Activated CD8-positive, alpha-beta memory T cell treated with anti-CD3 and anti-CD28 coated beads, Interleukin-2, amount 50 U/mL, for 1 hour (primary cell): ENCODE measurements around the gene HPSE2.

ENCODE experiments used
- DNase-seq: peaks from one replicate; pipeline ENCODE4 v3.0.0-alpha.2; 2020; ENCODE audit errors: extremely low read depth

The HPSE2 gene

DNA sequence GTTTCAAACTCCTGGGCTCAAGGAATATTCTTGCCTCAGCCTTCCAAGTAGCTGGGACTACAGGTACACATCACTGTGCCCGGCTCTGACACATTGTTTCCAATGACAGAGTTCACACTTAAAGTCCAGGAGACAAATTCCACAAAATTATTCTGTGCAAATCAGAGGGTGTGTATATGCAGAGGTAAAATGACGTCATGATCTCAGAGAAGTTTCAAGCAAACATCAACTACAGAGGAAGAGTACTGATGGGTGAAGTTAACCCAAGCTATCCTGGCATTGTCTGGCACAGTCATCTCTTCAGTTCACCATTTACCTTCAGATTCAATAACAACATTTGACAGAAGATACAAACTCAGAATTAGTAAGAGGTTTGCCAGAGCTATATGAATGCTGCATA lies 388.9 kb downstream of the HPSE2 start:
- DNase-seq, result no peak

DNA sequence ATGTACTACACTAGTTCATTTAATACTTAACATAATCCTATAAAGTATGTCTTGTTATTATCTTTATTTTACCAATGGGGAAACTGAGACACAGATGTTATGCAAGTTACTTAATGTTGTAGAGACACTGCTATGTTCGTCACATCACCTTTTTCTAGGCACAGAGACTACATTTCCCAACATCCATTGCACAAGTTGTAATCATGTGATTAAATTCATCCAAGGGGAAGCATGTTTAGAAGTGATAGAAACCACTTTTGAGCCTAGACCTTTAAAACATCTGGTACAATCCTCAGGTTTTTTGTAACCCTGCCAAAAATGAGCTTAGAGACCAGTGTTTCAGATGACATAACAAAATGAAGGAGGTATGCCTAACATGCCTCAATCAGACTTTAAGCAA lies 402.1 kb downstream of the HPSE2 start:
- DNase-seq, result no peak

DNA sequence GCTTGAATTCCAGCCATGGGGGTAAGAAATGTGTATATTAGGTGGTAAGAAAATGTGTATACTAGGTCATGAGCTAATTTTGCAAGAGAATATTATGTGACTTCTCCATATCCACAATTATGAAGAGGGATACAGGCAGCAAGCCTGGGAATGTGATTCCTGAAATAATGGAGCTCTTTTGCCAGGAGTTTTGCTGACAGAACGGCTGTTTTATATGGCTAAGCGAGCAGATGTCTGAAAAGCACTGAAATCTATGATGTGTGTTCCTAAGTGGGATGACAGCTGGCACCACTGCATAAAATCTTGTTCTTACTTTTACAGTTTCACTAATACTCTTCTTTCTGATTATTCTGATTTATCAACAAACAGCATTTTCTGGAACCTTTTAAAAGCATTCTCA lies 402.9 kb downstream of the HPSE2 start:
- DNase-seq, result no peak

DNA sequence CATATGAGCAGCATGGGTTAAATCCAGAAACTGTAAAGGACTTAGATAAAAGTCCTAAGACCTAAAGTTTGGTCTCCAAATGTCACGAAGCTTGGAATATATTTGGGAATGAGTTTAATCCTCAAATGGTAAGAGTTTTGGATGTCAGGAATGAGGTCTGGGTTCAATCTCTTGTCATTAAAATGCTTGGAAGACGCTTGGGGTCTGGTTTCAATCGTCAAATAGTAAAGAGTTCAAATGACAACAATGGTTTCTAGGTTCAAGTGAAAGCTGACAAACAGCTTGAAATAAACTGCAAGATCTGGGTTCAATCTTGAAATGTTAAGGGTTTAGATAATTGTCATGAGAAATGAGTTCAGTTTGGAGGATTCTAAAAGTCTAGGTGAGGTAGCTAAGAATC lies 403.5 kb downstream of the HPSE2 start:
- no peak for DNase-seq

DNA sequence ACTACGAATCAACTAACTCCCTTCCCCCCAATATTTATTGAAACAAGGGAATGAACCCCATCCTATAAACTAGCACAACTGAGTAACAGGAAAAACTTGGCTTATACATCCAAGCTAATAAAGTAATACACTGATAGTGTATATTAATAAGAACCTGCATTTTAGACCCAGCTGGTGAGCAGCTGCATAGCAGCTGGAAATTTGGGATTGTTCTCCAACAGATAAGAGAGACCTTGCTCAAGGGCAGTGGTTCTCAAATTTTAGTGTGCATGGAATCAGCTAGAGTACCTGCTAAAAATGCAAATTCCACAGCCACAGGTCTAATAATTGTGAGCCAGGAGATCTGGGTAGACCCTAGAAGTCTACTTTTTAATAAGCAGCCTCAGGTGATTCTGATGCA lies 404.3 kb downstream of the HPSE2 start:
- no peak for DNase-seq

DNA sequence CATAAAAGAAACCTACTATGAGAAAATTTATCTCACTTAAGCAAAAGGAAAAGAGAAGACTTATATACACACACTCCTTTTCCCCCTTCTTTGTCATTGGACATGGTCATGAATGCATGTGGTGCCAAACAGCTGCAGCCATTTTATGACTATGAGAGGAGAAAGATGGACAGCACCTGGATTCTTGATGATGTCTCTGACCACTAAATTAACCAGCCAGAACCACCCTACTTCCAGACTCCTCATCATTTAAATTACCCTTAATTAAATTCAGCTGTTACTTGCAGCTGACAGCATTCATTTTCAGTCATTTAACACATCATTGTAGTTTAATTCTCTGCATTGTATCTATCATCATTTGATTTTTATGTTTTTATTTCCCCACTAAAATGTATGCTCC lies 409.9 kb downstream of the HPSE2 start:
- DNase-seq, result no peak

DNA sequence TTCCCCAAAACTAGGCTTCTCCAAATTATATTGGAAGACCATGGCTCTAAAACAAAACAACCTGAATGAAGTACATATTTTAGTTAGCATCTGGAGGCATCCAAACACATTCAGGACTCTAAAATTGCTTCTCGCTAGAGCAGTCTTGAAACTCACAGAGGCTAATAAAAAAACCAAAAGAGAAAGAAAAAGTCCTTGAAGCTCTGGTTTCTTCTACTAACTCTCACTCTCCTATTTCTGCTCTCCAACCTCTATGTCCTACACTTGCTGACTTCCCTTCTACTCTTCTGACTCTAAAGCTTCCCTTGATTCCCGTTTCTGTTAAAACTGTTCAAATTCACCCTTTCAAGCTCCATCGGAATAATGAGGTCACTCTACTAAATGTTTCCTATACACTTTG lies 418.3 kb downstream of the HPSE2 start:
- no peak for DNase-seq

DNA sequence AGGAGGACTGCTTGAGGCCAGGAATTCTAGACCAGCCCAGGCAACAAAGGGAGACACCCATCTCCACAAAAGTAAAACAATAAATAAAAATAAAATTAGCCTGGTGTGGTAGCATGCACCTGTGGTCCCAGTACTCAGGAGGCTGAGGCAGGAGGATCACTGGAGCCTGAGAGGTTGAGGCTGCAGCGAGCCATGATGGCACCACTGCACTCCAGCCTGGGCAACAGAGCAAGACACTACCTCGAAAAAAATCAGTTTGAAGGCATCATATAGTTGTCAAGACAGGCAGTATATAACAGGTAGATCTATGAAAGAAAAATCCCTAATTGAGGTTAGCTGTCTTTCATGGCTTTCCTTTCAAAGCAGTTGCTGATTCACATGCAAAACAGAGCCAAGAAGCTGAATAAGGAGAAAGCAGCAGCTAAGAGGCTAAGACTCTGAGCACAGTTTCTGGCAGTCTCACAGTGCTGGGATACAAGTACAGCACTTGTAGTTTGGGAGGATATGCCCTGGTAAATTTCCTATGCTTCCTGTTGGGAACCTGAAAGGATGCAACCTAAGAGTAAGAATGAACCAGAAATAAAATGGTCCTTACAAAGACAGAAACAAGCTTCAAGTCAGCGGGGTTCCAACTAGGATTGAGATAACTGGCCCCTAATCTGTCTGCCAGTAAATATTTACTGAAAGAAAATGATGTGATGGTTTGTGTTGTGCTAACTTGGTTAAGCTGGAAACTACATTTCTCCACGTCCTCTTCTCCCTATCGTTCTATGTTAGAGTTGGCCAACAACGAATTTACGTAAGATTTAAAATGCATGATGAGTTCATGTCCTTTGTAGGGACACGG lies 420.4 kb downstream of the HPSE2 start:
- no peak for DNase-seq

DNA sequence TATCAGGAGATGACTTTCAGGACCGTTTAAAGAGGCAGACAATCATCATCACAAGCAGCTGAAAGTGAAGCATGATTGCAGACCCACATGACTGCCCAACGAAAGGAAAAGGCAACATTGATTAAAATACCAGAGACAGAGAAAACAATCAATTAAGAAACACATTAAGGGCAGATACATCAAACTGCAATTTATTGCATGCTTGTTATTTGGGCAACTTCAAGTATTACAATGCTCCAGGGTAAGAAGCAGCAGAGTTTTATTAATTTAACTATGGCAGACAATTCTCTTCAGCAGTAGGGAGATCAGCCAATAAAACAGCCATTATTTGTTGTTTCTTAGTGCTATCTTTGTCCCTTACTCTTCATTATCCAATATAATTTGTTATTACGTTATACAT lies 421.2 kb downstream of the HPSE2 start:
- DNase-seq, result no peak

DNA sequence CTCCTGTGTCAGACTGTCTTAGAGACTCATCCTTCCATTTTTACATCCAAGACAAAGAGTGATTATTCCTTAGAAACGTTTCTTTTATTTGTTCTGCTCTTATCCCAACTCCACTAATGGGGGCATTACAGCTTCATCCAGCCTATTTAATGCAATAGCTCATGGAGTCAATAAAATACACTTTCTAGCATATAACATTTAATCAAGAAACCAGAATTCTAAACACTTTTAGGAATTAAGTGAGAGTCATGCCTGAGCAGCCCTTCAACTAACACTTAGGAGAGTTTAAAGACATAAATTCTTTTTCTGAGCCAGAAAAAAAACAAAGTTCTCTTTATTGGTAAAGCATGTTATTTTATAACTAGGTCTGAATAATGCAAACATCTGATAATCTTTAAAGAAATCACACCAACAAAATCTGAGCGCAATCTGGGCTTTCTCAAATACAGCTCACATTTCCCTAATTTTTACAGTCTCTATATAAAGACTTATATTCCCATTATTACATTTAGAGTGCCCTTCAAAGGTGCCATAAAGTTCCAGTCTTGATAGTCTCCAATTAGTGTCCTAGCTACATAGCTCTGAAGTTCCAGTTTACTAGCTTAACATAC lies 427.3 kb downstream of the HPSE2 start:
- DNase-seq, result no peak

DNA sequence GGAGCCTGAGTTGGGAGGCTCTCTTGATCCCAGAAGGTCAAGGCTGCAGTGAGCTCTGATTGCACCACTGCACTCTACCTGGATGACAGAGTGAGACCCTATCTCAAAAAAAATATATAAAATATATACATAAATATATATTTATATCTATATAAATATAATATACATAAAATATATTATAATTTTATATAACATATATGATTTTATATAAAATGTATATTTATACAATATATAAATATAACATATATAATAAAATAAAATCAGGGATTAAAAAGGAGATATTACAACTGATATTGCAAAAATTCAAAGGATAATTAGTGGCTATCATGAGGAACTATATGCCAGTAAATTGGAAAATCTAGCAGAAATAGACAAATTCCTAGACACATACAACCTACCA lies 435.4 kb downstream of the HPSE2 start:
- no peak for DNase-seq

DNA sequence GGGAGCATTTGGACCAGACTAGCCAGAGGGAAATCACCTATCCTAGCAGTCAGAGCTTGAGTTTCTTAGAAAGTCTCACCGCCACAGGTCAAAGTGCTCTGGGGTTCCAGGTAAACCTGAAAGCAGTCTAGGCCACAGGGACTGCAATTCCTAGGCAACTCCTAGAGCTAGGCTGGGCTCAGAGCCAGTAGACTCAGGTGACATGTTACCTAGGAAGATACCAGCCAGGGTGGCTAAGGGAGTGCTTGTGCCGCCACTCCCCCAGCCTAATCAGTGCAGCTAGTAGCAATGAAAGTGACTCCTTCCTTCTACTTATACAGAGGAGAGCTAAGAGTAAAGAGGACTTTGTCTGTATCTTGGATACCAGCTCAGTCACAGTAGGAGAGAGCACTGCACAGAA lies 440.2 kb downstream of the HPSE2 start:
- DNase-seq, result no peak

DNA sequence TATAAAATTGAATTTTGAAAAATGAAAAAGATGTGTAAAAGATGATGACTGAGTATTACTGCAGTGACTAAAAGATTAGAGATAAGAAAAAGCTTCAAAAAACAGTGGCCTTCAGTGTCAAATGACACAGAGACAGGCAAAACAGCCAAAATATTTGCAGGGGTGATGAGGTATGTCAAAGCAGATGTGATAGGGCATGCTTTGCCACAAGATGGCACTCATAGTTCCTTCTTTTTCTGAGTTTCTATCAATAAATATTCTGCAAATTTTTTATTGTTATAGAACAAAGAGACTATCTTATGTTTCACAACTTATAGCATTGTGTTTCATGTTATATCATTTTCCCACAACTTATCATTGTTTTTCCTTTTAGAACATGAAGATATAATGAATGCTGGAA lies 444.8 kb downstream of the HPSE2 start:
- no peak for DNase-seq

DNA sequence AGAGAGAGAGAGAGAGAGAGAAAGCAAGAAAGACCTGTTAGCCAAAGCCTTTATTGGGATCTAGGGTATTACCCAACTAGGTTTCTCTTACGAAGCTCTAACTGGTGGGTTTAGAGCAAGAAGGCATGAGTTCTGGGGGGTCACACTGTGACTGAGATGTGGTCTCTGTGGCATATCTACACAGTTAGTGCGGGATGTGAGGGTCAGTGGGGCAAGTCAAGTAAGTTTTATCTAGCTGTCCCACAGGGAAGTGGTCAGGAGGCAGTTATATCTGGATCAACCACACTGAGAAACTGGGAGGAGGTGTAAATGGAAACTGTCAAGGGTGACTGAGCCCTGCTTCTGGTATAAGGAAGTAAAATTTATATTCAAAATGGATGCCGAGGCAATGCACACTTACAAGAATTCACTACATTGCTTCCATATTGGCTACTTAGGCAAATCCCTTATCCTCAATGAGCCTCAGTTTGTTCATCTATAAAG lies 457.3 kb downstream of the HPSE2 start:
- DNase-seq, result no peak

DNA sequence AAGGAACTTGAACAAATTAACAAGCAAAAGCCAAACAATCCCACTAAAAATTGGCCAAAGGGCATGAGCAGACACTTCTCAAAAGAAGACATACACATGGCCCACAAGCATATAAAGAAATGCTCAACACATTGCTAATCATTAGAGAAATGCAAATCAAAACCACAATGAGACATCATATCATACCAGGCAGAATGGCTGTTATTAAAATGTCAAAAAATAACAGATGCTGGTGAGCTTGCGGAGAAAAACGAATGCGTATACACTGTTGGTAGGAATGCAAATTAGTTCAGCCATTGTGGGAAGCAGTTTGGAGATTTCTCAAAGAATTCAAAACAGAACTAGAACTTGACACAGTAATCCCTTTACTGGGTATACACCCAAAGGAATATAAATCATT lies 477.2 kb downstream of the HPSE2 start:
- DNase-seq, result no peak

DNA sequence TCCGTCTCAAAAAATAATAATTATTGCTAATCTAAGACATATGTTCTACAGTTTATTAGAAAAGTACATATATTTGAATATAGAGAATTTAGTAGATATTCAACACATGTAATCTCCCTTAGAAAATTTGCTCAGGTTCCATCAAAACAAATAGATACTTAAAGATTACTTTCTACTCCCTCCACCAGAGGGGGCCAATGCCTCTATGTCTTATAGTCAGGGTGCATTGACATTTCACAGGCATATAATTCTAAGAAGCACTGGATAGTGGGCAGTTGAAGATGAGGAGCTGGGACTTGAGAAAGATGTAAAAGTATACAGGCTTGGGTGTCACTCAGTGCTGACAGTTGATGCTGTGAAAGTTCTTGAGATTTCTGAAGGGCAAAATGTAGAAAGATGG lies 487.4 kb downstream of the HPSE2 start:
- DNase-seq, result no peak

DNA sequence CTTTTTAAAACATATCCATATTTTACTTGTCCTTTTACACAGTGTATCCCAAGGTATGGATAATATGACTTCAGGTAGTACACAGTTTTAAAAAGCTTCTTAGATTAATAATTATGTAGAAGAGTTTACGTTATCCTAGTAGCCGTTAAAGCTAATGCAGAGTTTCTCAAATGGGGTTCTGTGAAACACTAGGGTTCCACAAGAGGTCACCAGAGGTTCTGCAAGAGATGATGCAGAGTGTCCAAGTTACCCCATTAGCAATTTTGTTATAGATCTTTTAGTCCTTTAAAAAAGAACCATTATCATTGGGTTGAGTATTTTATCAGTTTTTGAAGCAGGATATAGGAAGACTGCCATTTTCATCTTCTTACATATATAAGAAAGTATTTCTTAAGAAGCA lies 490.0 kb downstream of the HPSE2 start:
- no peak for DNase-seq

DNA sequence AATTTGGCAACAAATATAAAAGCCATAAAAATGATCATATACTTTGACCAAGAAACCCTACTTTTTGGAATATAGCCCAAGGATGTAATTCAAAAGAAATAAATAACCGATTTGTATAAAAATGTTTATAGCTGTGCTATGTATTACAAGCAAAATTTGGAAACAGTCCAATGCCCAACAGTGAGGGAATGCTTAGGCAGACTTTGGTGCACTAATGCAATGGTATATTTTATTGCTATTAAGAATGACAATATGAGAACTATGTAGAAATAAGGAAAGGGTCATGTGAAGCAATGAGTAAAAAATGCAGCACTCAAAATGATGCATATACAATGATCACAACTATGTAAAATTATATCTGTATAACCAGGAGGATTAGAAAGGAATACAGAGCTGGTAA lies 515.1 kb downstream of the HPSE2 start:
- no peak for DNase-seq

DNA sequence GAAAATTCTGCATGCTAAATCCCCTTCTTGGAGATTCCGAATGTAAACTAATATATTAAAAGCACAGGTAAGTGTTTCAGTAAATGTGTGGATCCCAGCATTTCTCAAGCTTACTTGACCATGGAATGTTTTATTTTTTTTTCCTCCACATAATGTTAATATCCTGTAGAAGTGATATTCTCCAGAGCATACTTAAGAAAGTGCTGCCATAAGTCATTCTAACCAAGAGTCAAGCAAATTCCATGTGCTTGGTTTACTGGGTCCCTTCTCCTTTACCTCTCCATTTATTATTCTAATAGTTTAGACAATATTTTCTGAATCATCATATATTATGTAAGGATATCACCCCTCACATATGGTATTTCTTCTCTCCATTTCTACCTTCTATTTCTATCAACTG lies 522.1 kb downstream of the HPSE2 start:
- DNase-seq, result no peak

DNA sequence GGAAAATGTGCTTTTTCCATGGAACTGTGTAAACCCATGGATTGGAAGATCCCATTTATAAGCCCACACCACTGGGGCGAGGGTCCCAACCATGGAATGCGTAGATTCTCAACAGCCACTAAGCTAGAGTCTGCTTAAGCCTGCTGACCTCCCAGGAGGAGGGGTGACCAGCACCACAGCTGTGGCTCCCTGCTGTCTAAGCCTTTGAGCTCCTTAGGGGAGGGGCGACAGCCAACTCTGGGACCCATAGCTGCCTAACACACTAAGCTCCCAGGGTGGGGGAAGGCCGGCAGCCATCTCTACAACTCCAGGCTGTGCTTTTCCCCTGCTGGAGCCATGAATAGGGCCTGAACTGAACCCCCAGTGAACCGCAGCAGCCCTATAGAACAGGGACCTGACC lies 539.1 kb downstream of the HPSE2 start:
- DNase-seq, result no peak

DNA sequence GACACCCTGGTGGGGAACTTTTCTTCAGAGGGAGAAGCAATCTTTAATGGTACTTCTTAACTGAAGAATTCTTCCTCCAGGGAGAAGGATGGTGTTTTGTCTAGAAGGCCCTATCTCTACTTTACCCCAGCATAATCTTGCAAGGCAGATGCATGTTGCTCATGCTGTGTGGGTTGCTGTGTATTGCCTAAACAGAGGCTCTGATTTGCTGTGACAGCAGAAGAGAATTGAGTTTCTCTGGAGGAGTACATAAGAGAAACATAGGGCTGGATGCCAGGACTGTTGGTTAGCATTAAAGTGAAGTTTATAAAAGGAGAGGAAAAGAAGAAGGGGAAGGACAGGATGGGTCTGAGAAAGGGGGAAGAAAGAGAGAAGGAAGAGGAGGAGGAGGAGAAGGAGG lies 540.8 kb downstream of the HPSE2 start:
- no peak for DNase-seq

DNA sequence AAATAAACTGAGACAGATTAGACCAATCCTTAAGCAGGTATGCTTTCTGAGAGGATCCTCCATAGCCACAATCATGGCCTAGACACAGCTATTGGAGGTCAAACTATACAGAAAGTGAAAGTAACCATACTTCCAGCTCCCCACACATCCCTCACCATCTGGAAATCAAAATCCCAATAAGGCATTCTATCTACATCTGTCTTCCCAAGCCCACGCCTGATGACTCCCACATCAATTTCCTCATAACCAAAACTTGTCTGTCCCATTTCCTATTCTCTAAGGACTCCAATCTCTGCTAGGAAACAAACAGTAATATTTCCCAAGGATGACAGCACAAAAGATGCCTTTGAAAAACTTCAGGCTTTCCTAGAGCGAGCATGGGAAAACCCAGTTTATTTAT lies 541.6 kb downstream of the HPSE2 start:
- DNase-seq, result no peak

DNA sequence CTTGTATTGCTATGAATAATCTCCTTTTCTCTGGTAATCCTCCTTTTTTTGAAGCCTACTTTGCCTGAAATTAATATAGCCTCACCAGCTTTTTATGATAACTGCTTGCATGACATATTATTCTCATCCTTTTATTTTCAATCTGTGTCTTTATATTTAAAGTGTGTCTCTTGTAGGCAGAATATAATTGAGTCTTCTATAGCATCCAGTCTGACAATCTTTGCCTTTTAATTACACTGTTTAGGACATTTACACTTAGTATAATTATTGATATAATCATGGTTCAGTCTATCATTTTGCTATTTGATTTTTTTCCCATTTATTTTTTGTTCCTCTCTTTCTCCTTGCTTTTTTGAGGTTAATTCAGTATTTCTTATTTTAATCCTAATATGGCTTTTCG lies 548.0 kb downstream of the HPSE2 start:
- no peak for DNase-seq
